H1 (cell line): ENCODE measurements around the gene FASTKD3. TPM values are rescaled to one million over a fixed set of nuclear protein-coding genes. Genes with fewer than 3 reads are reported as not detected.

Experiments
- CTCF ChIA-PET: fragments of 300-600 bp; sonication (Branson Sonifier 250); formaldehyde crosslinking; loops from one replicate; lab custom pipeline; 2021; ENCODE audit not compliant: partially characterized antibody; lab: Charles Lee
- POLR2A ChIA-PET: fragments of 300-600 bp; sonication (Branson Sonifier 250); formaldehyde crosslinking; loops from one replicate; lab custom pipeline; 2021; ENCODE audit warnings: inconsistent platforms; ENCODE audit not compliant: partially characterized antibody; lab: Charles Lee
- DNase-seq, 2 experiments: peaks; one replicate each; pipeline versions ENCODE4 v3.0.0 to v3.0.0-alpha.2; 2010 to 2022; ENCODE audit warnings: low spot score in 2 of 2, low read depth in 1 of 2, mixed read lengths in 1 of 2
- FAIRE-seq: peaks from 2 replicates; lab custom pipeline; 2011; peaks lifted over from hg19 to GRCh38; lab: Jason Lieb, UNC
- H2AFZ ChIP-seq: 2 replicates; pipeline ENCODE4 v1.8.1; 2012; ENCODE audit warnings: low read length, inconsistent platforms
- H2AK5ac ChIP-seq: 2 replicates; pipeline ENCODE4 v1.6.1; 2013; ENCODE audit warnings: low read depth, low read length
- H2BK120ac ChIP-seq: replicated peaks from 2 replicates; pipeline ENCODE3; 2013; ENCODE audit warnings: low read depth, low read length, inconsistent platforms
- H2BK12ac ChIP-seq: 2 replicates; pipeline ENCODE4 v1.6.1; 2013; ENCODE audit warnings: low read depth, low read length
- H2BK15ac ChIP-seq: 2 replicates; pipeline ENCODE4 v1.6.1; 2013; ENCODE audit warnings: low read length
- H2BK20ac ChIP-seq: 2 replicates; pipeline ENCODE4 v1.6.1; 2013; ENCODE audit warnings: low read length
- H2BK5ac ChIP-seq: 2 replicates; pipeline ENCODE4 v1.6.1; 2013; ENCODE audit warnings: low read depth, low read length
- H3K14ac ChIP-seq: 2 replicates; pipeline ENCODE4 v1.6.1; 2013; ENCODE audit warnings: inconsistent platforms; ENCODE audit not compliant: insufficient read length
- H3K18ac ChIP-seq: 2 replicates; pipeline ENCODE4 v1.6.1; 2013; ENCODE audit warnings: low read length; ENCODE audit errors: extremely low read depth
- H3K23ac ChIP-seq: 2 replicates; pipeline ENCODE4 v1.6.1; 2013; ENCODE audit warnings: inconsistent platforms; ENCODE audit not compliant: insufficient read length
- H3K23me2 ChIP-seq: 2 replicates; pipeline ENCODE4 v1.6.1; 2013; ENCODE audit warnings: low read depth, low read length
- H3K27ac ChIP-seq: 2 replicates; pipeline ENCODE4 v1.6.1; 2011; ENCODE audit warnings: low read depth, low read length, inconsistent platforms
- H3K27me3 ChIP-seq, 4 experiments: replicated peaks in 1 of 4; 1 replicate in 1 of 4; 2 replicates in 3 of 4; pipeline versions ENCODE4 v1.6.1 to v1.8.1; 2011 to 2013; ENCODE audit warnings: low read length in 3 of 4, mild to moderate bottlenecking in 3 of 4, inconsistent platforms in 2 of 4, mixed read lengths in 2 of 4, moderate library complexity in 1 of 4; ENCODE audit not compliant: control insufficient read depth in 3 of 4, insufficient read depth in 3 of 4; ENCODE audit errors: extremely low read depth in 1 of 4
- H3K36me3 ChIP-seq, 4 experiments: 2 replicates each; pipeline versions ENCODE4 v1.6.1 to v1.8.1; 2011 to 2013; ENCODE audit warnings: mild to moderate bottlenecking in 4 of 4, low read length in 3 of 4, moderate library complexity in 2 of 4, control low read depth in 1 of 4, inconsistent platforms in 1 of 4; ENCODE audit not compliant: insufficient read depth in 4 of 4, control insufficient read depth in 2 of 4
- H3K4ac ChIP-seq: replicated peaks from 2 replicates; pipeline ENCODE3; 2013; ENCODE audit warnings: low read length, low read depth, mixed read lengths, inconsistent platforms; ENCODE audit not compliant: insufficient read length
- H3K4me1 ChIP-seq, 4 experiments: replicated peaks in 1 of 4; 1 replicate in 1 of 4; 2 replicates in 3 of 4; pipeline versions ENCODE4 v1.6.1 to v1.8.1; 2011 to 2013; ENCODE audit warnings: low read length in 3 of 4, inconsistent platforms in 2 of 4, mixed read lengths in 1 of 4; ENCODE audit not compliant: insufficient read depth in 4 of 4, control insufficient read depth in 3 of 4
- H3K4me2 ChIP-seq, 2 experiments: 2 replicates each; pipeline versions ENCODE4 v1.6.1 to v1.8.1; 2011 to 2013; ENCODE audit warnings: low read depth in 2 of 2, low read length in 2 of 2, control low read depth in 1 of 2, inconsistent platforms in 1 of 2, mild to moderate bottlenecking in 1 of 2; ENCODE audit not compliant: insufficient read depth in 1 of 2
- H3K4me3 ChIP-seq, 4 experiments: fragments of 200-600, 300-600 bp in 1 of 4; sonication (generic), shearing (Covaris generic), sonication (Bioruptor Twin) in 1 of 4; 2 replicates each; pipeline versions ENCODE4 v1.5.1 to v1.8.1; 2011 to 2016; ENCODE audit warnings: low read length in 4 of 4, low read depth in 3 of 4, control low read depth in 2 of 4, inconsistent platforms in 2 of 4, mild to moderate bottlenecking in 2 of 4, mixed read lengths in 1 of 4, moderate library complexity in 1 of 4; ENCODE audit not compliant: insufficient read depth in 2 of 4; ENCODE audit errors: extremely low read depth in 1 of 4
- H3K56ac ChIP-seq: replicated peaks from 2 replicates; pipeline ENCODE3; 2013; ENCODE audit warnings: low read depth, mild to moderate bottlenecking, mixed read lengths, low read length, inconsistent platforms; ENCODE audit not compliant: insufficient read length
- H3K79me1 ChIP-seq: 2 replicates; pipeline ENCODE4 v1.6.1; 2013; ENCODE audit warnings: low read depth, low read length, control low read depth
- H3K79me2 ChIP-seq, 2 experiments: 2 replicates each; pipeline versions ENCODE4 v1.6.1 to v1.8.1; 2012 to 2013; ENCODE audit warnings: low read length in 2 of 2, mild to moderate bottlenecking in 2 of 2, inconsistent platforms in 1 of 2; ENCODE audit not compliant: insufficient read depth in 2 of 2, control insufficient read depth in 1 of 2
- H3K9ac ChIP-seq, 4 experiments: replicated peaks in 1 of 4; 1 replicate in 1 of 4; 2 replicates in 3 of 4; pipeline versions ENCODE4 v1.6.1 to v1.8.1; 2011 to 2013; ENCODE audit warnings: low read depth in 3 of 4, low read length in 3 of 4, control low read depth in 2 of 4, mild to moderate bottlenecking in 2 of 4, moderate library complexity in 2 of 4, inconsistent platforms in 1 of 4; ENCODE audit errors: extremely low read depth in 1 of 4
- H3K9me3 ChIP-seq, 2 experiments: 2 replicates each; pipeline versions ENCODE4 v1.6.1 to v1.8.1; 2012 to 2013; ENCODE audit warnings: mild to moderate bottlenecking in 2 of 2, moderate library complexity in 2 of 2, control low read depth in 1 of 2, inconsistent platforms in 1 of 2, low read depth in 1 of 2, low read length in 1 of 2, mixed read lengths in 1 of 2; ENCODE audit not compliant: insufficient read depth in 2 of 2
- H4K20me1 ChIP-seq, 2 experiments: replicated peaks in 1 of 2; 2 replicates each; pipeline versions ENCODE3 to v1.8.1; 2011 to 2013; ENCODE audit warnings: inconsistent platforms in 2 of 2, low read length in 2 of 2, mild to moderate bottlenecking in 1 of 2; ENCODE audit not compliant: insufficient read depth in 2 of 2, control insufficient read depth in 1 of 2
- H4K5ac ChIP-seq: 2 replicates; pipeline ENCODE4 v1.6.1; 2013; ENCODE audit warnings: low read length, low read depth, mixed read lengths, inconsistent platforms; ENCODE audit not compliant: insufficient read length
- H4K8ac ChIP-seq: 2 replicates; pipeline ENCODE4 v1.8.0; 2013; ENCODE audit warnings: mild to moderate bottlenecking, moderate library complexity, low read length, inconsistent platforms; ENCODE audit not compliant: insufficient read depth; ENCODE audit errors: extremely low read depth
- H4K91ac ChIP-seq: replicated peaks from 2 replicates; pipeline ENCODE3; 2013; ENCODE audit warnings: low read length, mixed read lengths, inconsistent platforms; ENCODE audit not compliant: insufficient read length
- ATF2 ChIP-seq: IDR thresholded peaks from 2 replicates; pipeline ENCODE4 v1.6.1; 2012; ENCODE audit warnings: low read length, inconsistent platforms
- CHD2 ChIP-seq: IDR thresholded peaks from 2 replicates; pipeline ENCODE4 v1.6.1; 2012; ENCODE audit warnings: low read length, improper control_type of control experiment
- CREB1 ChIP-seq: IDR thresholded peaks from 2 replicates; pipeline ENCODE4 v1.6.1; 2012; ENCODE audit warnings: inconsistent platforms
- HDAC2 ChIP-seq, 2 experiments: fragments of 300-600 bp in 1 of 2; sonication (generic) in 1 of 2; IDR thresholded peaks; 2 replicates each; pipeline ENCODE4 v1.6.1; 2011 to 2012; ENCODE audit warnings: low read depth in 2 of 2, low read length in 2 of 2, mild to moderate bottlenecking in 2 of 2, moderate library complexity in 2 of 2, borderline replicate concordance in 1 of 2, inconsistent platforms in 1 of 2
- HDAC6 ChIP-seq: IDR thresholded peaks from one replicate; pipeline ENCODE4 v1.7.1; 2012; ENCODE audit warnings: low read depth, mild to moderate bottlenecking, inconsistent platforms, low read length, moderate library complexity
- MAX ChIP-seq: IDR thresholded peaks from 2 replicates; pipeline ENCODE4 v1.6.1; 2012; ENCODE audit warnings: inconsistent platforms
- PHF8 ChIP-seq: fragments of 200-600 bp; sonication (generic); conservative IDR thresholded peaks from 2 replicates; pipeline ENCODE4 v1.7.1; 2012; ENCODE audit warnings: low read depth, mild to moderate bottlenecking, inconsistent platforms, low read length, moderate library complexity
- POLR2AphosphoS5 ChIP-seq: IDR thresholded peaks from 2 replicates; pipeline ENCODE4 v1.6.1; 2011; ENCODE audit warnings: low read depth, low read length
- POU5F1 ChIP-seq: IDR thresholded peaks from 2 replicates; pipeline ENCODE4 v1.6.1; 2011; ENCODE audit warnings: low read depth, mild to moderate bottlenecking, low read length, moderate library complexity
- RNF2 ChIP-seq: fragments of 200-900, 300-1000 bp; sonication (generic); IDR thresholded peaks from 2 replicates; pipeline ENCODE4 v1.7.1; 2016; ENCODE audit warnings: borderline replicate concordance, low read depth, mild to moderate bottlenecking, antibody characterized with exemption, low read length; ENCODE audit not compliant: poor library complexity, severe bottlenecking; ENCODE audit errors: missing control alignments
- SAP30 ChIP-seq: fragments of 300-600 bp; sonication (generic); IDR thresholded peaks from 2 replicates; pipeline ENCODE4 v1.7.1; 2012; ENCODE audit warnings: low read length, moderate library complexity, mild to moderate bottlenecking, inconsistent platforms; ENCODE audit not compliant: insufficient read depth, insufficient replicate concordance
- TBP ChIP-seq: IDR thresholded peaks from 2 replicates; pipeline ENCODE4 v1.6.1; 2011; ENCODE audit warnings: low read depth, low read length, improper control_type of control experiment
- WGBS, 2 experiments: shearing (Covaris generic) in 1 of 2; methylation state at CpG; one replicate each; pipeline versions ENCODE4 v1.1.6 to v1.1.7; 2013 to 2015; ENCODE audit warnings: low lambda C conversion rate in 2 of 2, mixed read lengths in 2 of 2, inconsistent platforms in 1 of 2, low coverage in 1 of 2, missing lambda C conversion rate in 1 of 2; ENCODE audit not compliant: insufficient replicate concordance in 2 of 2, insufficient coverage in 1 of 2, insufficient read length in 1 of 2; ENCODE audit errors: extremely low coverage in 1 of 2, missing lambda C conversion rate in 1 of 2; 5-methylcytosine and 5-hydroxymethylcytosine counted together
- polyA plus RNA-seq, 7 experiments: library from polyadenylated mRNA; depleted of rRNA in 3 of 7; stranded (reverse) in 5 of 7; unstranded in 2 of 7; fragments of >200 nt in 5 of 7; fragments of 200-250 nt in 2 of 7; gene quantifications; 1 replicate in 5 of 7; 2 replicates in 1 of 7; 4 replicates in 1 of 7; pipeline versions ENCODE4 v1.2.1 to v1.2.3, GENCODE V29; 2011 to 2013; ENCODE audit warnings: missing spikeins in 2 of 7, mixed read lengths in 2 of 7
- total RNA-seq: library from RNA; stranded (reverse); fragmentation: NEBNext Ultra II Directional; extraction: Animal tissue kit (Norgen Biotek cat#: 25700); gene quantifications from 2 replicates; pipeline ENCODE4 v1.2.1, GENCODE V29; 2021

The FASTKD3 gene
- total and polyA plus RNA-seq, 2 of the 8 experiments (the other 6 are each of a cell fraction or from before 2014, with no cell fraction given): 5.6 to 7.6 TPM

GRCh38 chr5:7842531-7842930 is 26.3 kb downstream of the FASTKD3 start:
- H3K27ac ChIP-seq: no peak overlapping the region
- H3K18ac ChIP-seq: no peak overlapping the region
- H3K4me1 ChIP-seq: no peaks in the 10 kb centered on the region
- no peak overlapping the region for H2BK5ac ChIP-seq
- H2BK12ac ChIP-seq: no peak overlapping the region
- H3K4me3 ChIP-seq: no peak overlapping the region
- H4K5ac ChIP-seq: no peak overlapping the region
- H3K27me3 ChIP-seq: no peaks in the 10 kb centered on the region
- no peak overlapping the region for H3K56ac ChIP-seq
- H4K20me1 ChIP-seq: no peaks in the 10 kb centered on the region
- WGBS, 2 experiments: 82% methylated on average over 2 of the region's 2 CpGs; no CpG with 5 or more reads in 1 of the 2 experiments
- no peak overlapping the region for H3K4me2 ChIP-seq
- H3K14ac ChIP-seq: no peak overlapping the region
- no peak overlapping the region for H3K9ac ChIP-seq
- H4K91ac ChIP-seq: no peak overlapping the region
- ChIA-PET POLR2A (no interaction called here), CTCF (interaction anchor here (5.7 kb wide), 1 partner anchor 15 kb away, joined by 31 read pairs; no protein-coding TSS in a partner anchor)
- no peak overlapping the region for H2AFZ ChIP-seq
- DNase-seq (no peak), FAIRE-seq (no peak)
- no peaks in the 10 kb centered on the region for H3K79me1 ChIP-seq
- H3K23ac ChIP-seq: no peak overlapping the region
- H4K8ac ChIP-seq: no peak overlapping the region
- no peak overlapping the region for H2AK5ac ChIP-seq
- no peaks in the 10 kb centered on the region for H3K79me2 ChIP-seq
- H3K36me3 ChIP-seq: no peaks in the 10 kb centered on the region
- H2BK120ac ChIP-seq: no peak overlapping the region
- H2BK15ac ChIP-seq: no peak overlapping the region
- no peak overlapping the region for H3K4ac ChIP-seq
- no peaks in the 10 kb centered on the region for H3K23me2 ChIP-seq
- H3K9me3 ChIP-seq: no peaks in the 10 kb centered on the region
- H2BK20ac ChIP-seq: no peak overlapping the region
- TF ChIP-seq CHD2 (no peak), SAP30 (no peak), POU5F1 (no peak), TBP (no peak), ATF2 (no peak), RNF2 (no peak), POLR2AphosphoS5 (no peak), CREB1 (no peak), HDAC2 (IDR thresholded peaks at IDR 0.05; ENCODE audit: borderline replicate concordance in 1 of 2, low read depth in 2 of 2, low read length in 2 of 2) (no peak), MAX (no peak), HDAC6 (no peak), PHF8 (no peak)
